ENCODE measurements around the gene HIPK2.
"Not testable (repeated sequence)": the region's sequence is repeated elsewhere in the genome, so short reads cannot be mapped to it uniquely, and the experiment has no call there.

The HIPK2 gene

GRCh38 chr7:139673762-139674161 is 104.0 kb downstream of the HIPK2 start:
- DNase-seq (ENCODE audit: low read depth in 3 of 3), result no peak

- peak in 1 of 3 donors; percentile 20 for DNase-seq (ENCODE audit: low read depth in 3 of 3)
These were observed 104.6 kb downstream of the HIPK2 start for GRCh38 chr7:139673230-139673629.

- no peak for DNase-seq (ENCODE audit: low read depth in 3 of 3)
These were observed 105.8 kb downstream of the HIPK2 start for GRCh38 chr7:139671967-139672366.

- DNase-seq (ENCODE audit: low read depth in 3 of 3), result not testable (repeated sequence)
These were observed 107.1 kb downstream of the HIPK2 start for GRCh38 chr7:139670662-139671061.

GRCh38 chr7:139669106-139670061 is 108.4 kb downstream of the HIPK2 start:
- no peak for DNase-seq (ENCODE audit: low read depth in 3 of 3)

GRCh38 chr7:139667377-139667776 is 110.4 kb downstream of the HIPK2 start:
- no peak for DNase-seq (ENCODE audit: low read depth in 3 of 3)

- DNase-seq (ENCODE audit: low read depth in 3 of 3), result no peak
These were observed 111.3 kb downstream of the HIPK2 start for GRCh38 chr7:139666501-139666900.

GRCh38 chr7:139664434-139664833 is 113.4 kb downstream of the HIPK2 start:
- no peak for DNase-seq (ENCODE audit: low read depth in 3 of 3)

GRCh38 chr7:139663608-139664177 is 114.1 kb downstream of the HIPK2 start:
- DNase-seq (ENCODE audit: low read depth in 3 of 3), result no peak

GRCh38 chr7:139661903-139662302 is 115.9 kb downstream of the HIPK2 start:
- DNase-seq (ENCODE audit: low read depth in 3 of 3), result no peak

GRCh38 chr7:139661043-139661440 is 116.8 kb downstream of the HIPK2 start:
- no peak for DNase-seq (ENCODE audit: low read depth in 3 of 3)

- no peak for DNase-seq (ENCODE audit: low read depth in 3 of 3)
These were observed 117.3 kb downstream of the HIPK2 start for GRCh38 chr7:139660317-139661042.

- DNase-seq (ENCODE audit: low read depth in 3 of 3), result no peak
These were observed 117.9 kb downstream of the HIPK2 start for GRCh38 chr7:139659922-139660316.

GRCh38 chr7:139658908-139659675 is 118.7 kb downstream of the HIPK2 start:
- DNase-seq (ENCODE audit: low read depth in 3 of 3), result no peak

- DNase-seq (ENCODE audit: low read depth in 3 of 3), result no peak
These were observed 119.5 kb downstream of the HIPK2 start for GRCh38 chr7:139658296-139658695.

GRCh38 chr7:139657725-139658124 is 120.1 kb downstream of the HIPK2 start:
- DNase-seq (ENCODE audit: low read depth in 3 of 3), result no peak

GRCh38 chr7:139656387-139656786 is 121.4 kb downstream of the HIPK2 start:
- DNase-seq (ENCODE audit: low read depth in 3 of 3), result no peak

GRCh38 chr7:139655305-139655704 is 122.5 kb downstream of the HIPK2 start:
- DNase-seq (ENCODE audit: low read depth in 3 of 3), result no peak

- no peak for DNase-seq (ENCODE audit: low read depth in 3 of 3)
These were observed 123.3 kb downstream of the HIPK2 start for GRCh38 chr7:139654276-139655181.

GRCh38 chr7:139651914-139652313 is 125.9 kb downstream of the HIPK2 start:
- no peak for DNase-seq (ENCODE audit: low read depth in 3 of 3)

GRCh38 chr7:139651308-139651707 is 126.5 kb downstream of the HIPK2 start:
- no peak for DNase-seq (ENCODE audit: low read depth in 3 of 3)

All from stimulated activated CD4-positive, alpha-beta T cell treated with anti-CD3 and anti-CD28 coated beads, TNF-alpha, amount 100 ng/mL, for 48 hours (primary cell).